Measurements from ENCODE around the gene CALN1. TPM values are rescaled to one million over a fixed set of nuclear protein-coding genes. Genes with fewer than 3 reads are reported as not detected.

CALN1 gene
- total RNA-seq, 6 experiments from 2014 or later = 0.06 to 0.98 (median 0.34) TPM

DNA sequence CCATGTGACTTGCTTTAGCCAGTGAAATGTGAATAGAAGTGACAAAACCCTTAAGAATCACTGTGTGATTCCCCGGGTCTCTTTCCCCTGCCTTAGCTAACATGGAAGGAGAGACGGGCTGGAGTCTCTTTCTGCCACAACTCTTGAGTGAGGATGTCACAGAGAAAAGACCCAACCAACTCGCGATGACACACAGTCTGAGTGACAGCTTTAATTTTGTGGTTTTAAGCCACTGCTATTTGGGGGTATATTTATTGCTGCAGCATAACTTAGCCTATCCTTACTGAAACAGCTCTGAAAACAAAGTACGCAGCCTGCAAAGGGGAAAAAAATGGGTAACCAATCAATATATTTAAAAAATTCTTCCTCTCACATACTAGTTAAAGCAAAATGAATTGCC is 319.4 kb downstream of the CALN1 start:
- 63% methylated on average over 5 of the region's 5 CpGs for WGBS (ENCODE audit: insufficient coverage, low coverage, low lambda C conversion rate, missing lambda C conversion rate)

DNA sequence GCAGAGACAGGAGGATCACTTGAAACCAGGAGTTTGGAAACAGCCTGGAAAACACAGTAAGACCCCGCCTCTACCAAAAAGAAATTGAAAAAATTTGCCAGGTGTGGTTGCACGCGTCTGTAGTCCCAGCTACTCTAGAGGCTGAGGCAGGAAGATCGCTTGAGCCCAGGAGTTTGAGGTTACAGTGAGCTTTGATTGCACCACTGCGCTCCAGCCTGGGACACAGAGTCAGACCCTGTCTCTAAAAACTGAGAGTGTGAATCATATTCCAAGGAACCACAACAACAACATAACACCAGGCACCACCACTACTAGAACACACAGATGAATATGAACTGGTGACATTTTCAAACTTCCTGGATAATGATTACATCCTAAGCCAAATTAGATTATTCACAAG is 324.2 kb downstream of the CALN1 start:
- ATAC-seq (no peak), DNase-seq (no peak)
- intact Hi-C loops (cut with DNase I) = no loop called here
- Histone ChIP-seq H3K27me3 (no peaks in the 10 kb centered on the region), H3K9me3 (no peaks in the 10 kb centered on the region), H3K27ac (no peak overlapping the region), H3K4me1 (no peaks in the 10 kb centered on the region), H3K4me3 (no peak overlapping the region), H3K36me3 (no peaks in the 10 kb centered on the region)
- WGBS (ENCODE audit: insufficient coverage, low coverage, low lambda C conversion rate, missing lambda C conversion rate) = 82% methylated on average over 5 of the region's 5 CpGs
- no peak for TF ChIP-seq POLR2A (IDR thresholded peaks at IDR 0.05)
- TF ChIP-seq, protein P1, sequence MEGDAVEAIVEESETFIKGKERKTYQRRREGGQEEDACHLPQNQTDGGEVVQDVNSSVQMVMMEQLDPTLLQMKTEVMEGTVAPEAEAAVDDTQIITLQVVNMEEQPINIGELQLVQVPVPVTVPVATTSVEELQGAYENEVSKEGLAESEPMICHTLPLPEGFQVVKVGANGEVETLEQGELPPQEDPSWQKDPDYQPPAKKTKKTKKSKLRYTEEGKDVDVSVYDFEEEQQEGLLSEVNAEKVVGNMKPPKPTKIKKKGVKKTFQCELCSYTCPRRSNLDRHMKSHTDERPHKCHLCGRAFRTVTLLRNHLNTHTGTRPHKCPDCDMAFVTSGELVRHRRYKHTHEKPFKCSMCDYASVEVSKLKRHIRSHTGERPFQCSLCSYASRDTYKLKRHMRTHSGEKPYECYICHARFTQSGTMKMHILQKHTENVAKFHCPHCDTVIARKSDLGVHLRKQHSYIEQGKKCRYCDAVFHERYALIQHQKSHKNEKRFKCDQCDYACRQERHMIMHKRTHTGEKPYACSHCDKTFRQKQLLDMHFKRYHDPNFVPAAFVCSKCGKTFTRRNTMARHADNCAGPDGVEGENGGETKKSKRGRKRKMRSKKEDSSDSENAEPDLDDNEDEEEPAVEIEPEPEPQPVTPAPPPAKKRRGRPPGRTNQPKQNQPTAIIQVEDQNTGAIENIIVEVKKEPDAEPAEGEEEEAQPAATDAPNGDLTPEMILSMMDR (IDR thresholded peaks at IDR 0.05) = no peak

More for the DNA sequence above, 319.4 kb downstream of the CALN1 start:
- intact Hi-C loops (cut with DNase I) = no loop called here
- no peaks in the 10 kb centered on the region for H3K27me3 ChIP-seq
- no peak overlapping the region for H3K27ac ChIP-seq
- DNase-seq (no peak), ATAC-seq (no peak)
- no peaks in the 10 kb centered on the region for H3K4me1 ChIP-seq
- no peak overlapping the region for H3K4me3 ChIP-seq
- no peaks in the 10 kb centered on the region for H3K36me3 ChIP-seq
- TF ChIP-seq, protein P1 (IDR thresholded peaks at IDR 0.05) = no peak
- TF ChIP-seq POLR2A (IDR thresholded peaks at IDR 0.05) = no peak
- H3K9me3 ChIP-seq = no peaks in the 10 kb centered on the region

DNA sequence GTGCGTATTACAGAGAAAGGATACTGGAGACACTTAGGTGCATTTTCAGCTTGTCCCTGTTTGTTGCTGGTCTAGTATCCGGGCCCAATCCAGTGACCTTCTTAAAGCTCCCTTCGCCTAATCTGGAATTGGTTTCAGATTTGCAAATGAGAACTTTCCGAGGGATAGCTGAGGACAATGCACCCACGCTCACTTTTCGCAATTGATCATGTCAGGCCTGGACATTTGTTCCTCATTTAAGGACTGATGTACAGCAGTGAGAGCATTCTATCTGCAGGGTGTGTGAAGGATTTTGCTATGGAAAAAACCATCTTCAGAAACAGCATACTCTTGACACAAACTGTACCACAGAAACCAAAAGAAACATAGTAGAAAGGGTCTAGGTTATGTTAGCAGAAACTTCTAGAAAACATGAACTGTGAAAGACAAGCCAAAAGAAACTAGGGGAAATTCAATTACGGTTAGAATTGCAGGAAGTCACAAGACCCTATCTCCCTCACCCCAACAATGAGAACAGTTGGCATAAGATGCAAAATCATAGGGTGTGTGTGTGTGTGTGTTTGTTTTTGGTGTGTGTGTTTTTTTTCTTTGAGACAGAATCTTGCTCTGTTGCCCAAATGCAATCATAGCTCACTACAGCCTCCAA is 331.1 kb downstream of the CALN1 start:
- no peaks in the 10 kb centered on the region for H3K9me3 ChIP-seq
- H3K27ac ChIP-seq = no peak overlapping the region
- intact Hi-C loops (cut with DNase I) = no loop called here
- H3K4me3 ChIP-seq = no peak overlapping the region
- WGBS (ENCODE audit: insufficient coverage, low coverage, low lambda C conversion rate, missing lambda C conversion rate) = 56% methylated on average over 6 of the region's 7 CpGs
- no peaks in the 10 kb centered on the region for H3K27me3 ChIP-seq
- DNase-seq = no peak
- H3K4me1 ChIP-seq = no peaks in the 10 kb centered on the region
- no peak for ATAC-seq
- no peaks in the 10 kb centered on the region for H3K36me3 ChIP-seq
- TF ChIP-seq POLR2A (IDR thresholded peaks at IDR 0.05) = no peak
- TF ChIP-seq, protein P1 (IDR thresholded peaks at IDR 0.05) = no peak

DNA sequence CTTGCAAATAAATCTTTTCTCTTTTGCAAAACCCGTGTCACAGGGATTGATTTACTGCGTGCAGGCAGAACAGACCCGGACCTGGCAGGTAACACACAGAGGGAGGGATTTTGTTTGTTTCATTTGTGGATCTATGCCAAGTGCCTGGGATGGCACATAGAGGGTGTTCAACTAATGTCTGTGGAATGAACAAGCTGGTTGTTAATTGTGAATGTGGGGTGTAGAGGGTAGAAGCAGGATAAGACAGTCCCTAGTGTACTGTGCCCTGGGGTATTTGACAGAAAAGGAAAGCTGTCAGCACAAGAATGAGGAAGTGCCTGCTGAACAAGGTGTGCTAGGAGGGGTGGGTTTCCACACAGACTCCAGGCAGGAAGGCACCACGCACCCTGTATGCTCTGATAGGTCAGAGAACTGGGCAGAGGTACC is 331.8 kb downstream of the CALN1 start:
- ATAC-seq = no peak
- intact Hi-C loops (cut with DNase I) = no loop called here
- H3K36me3 ChIP-seq = no peaks in the 10 kb centered on the region
- no peaks in the 10 kb centered on the region for H3K27me3 ChIP-seq
- H3K4me1 ChIP-seq = no peaks in the 10 kb centered on the region
- no peaks in the 10 kb centered on the region for H3K9me3 ChIP-seq
- no peak for DNase-seq
- no peak overlapping the region for H3K4me3 ChIP-seq
- TF ChIP-seq, protein P1 (IDR thresholded peaks at IDR 0.05) = no peak
- TF ChIP-seq POLR2A (IDR thresholded peaks at IDR 0.05) = no peak
- 34% methylated on average over 4 of the region's 4 CpGs for WGBS (ENCODE audit: insufficient coverage, low coverage, low lambda C conversion rate, missing lambda C conversion rate)
- no peak overlapping the region for H3K27ac ChIP-seq
